ENCODE data around the gene MRPL38. TPM values are rescaled to one million over a fixed set of nuclear protein-coding genes. Genes with fewer than 3 reads are reported as not detected.
"Not testable (repeated sequence)": the region's sequence is repeated elsewhere in the genome, so short reads cannot be mapped to it uniquely, and the experiment has no call there.

The MRPL38 gene
- total RNA-seq, 1 donor from 2014 or later = 31.9 TPM

DNA sequence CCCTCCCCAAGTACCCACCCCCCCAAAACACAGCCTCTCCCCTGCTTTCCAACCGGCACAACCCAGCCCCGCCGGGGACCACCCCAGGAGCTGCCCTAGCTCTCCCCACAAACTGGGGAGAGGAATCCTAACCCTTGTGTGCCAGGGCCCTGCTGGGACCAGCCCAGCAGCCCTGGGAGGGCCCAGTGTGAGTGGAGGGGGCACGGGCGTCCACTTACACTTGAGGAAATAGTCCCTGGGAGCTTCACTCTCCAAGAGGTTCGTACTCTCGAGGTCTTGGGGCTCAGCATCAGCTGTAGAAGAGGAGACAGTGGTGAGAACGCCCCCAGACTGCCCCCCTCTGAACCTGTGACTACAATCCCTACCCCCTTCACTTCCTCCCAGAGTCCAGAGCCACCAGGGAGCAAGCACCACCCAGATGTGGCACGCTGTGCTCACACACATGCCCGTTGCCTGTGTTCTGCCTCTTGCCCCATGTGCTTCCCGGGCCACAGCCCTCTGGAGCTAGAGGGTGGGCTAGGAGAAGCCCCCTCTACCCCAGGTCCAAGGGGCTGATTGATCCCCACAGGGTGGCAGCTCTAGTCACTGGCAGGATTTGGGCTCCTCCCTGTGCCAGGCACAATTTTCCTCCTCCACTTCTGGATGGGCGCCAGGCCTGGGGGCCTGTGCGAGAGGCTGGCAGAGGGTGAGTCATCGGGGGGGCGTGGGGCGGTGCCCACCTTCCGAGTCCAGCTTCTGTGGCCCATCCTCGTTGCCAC is 29.3 kb downstream of the MRPL38 start:
- peak in 1 of 2 donors; percentile 85 for DNase-seq (ENCODE audit: low spot score in 2 of 2)
- no peaks in the 10 kb centered on the region for H3K9me3 ChIP-seq
- H3K27me3 ChIP-seq = no peaks in the 10 kb centered on the region
- H3K4me1 ChIP-seq = peaks cover 41 to 62% of the 10 kb centered on the region in 2 donors
- peak overlapping the region; percentile 85 to 96 for H3K4me3 ChIP-seq
- intact Hi-C loops (cut with DNase I) = loop anchor here (10.0 kb wide), 1 partner anchor 211 kb away; the partner anchor contains the start of genes RECQL5 and SAP30BP
- TF ChIP-seq CTCF (IDR thresholded peaks at IDR 0.05) = no peak
- H3K36me3 ChIP-seq = peaks cover 13% of the 10 kb centered on the region in 2 donors
- peak overlapping the region; percentile 96 to 99 for H3K27ac ChIP-seq

- Histone ChIP-seq H3K4me1 (peaks cover 47 to 70% of the 10 kb centered on the region in 2 donors), H3K36me3 (peaks cover 13% of the 10 kb centered on the region in 2 donors), H3K9me3 (no peaks in the 10 kb centered on the region), H3K27me3 (no peaks in the 10 kb centered on the region), H3K27ac (peak overlapping the region; percentile 96 to 99), H3K4me3 (peak overlapping the region in 1 of 2 donors; percentile 85)
- no peak for DNase-seq (ENCODE audit: low spot score in 2 of 2)
- intact Hi-C loops (cut with DNase I) = loop anchor here (10.0 kb wide), 1 partner anchor 210 kb away; the partner anchor contains the start of genes RECQL5 and SAP30BP
- TF ChIP-seq CTCF (IDR thresholded peaks at IDR 0.05) = no peak
Observed at GRCh38 chr17:75874323-75875181, 30.1 kb downstream of the MRPL38 start.

GRCh38 chr17:75873587-75874322 is 30.9 kb downstream of the MRPL38 start:
- H3K27me3 ChIP-seq = no peaks in the 10 kb centered on the region
- DNase-seq (ENCODE audit: low spot score in 2 of 2) = peak in 1 of 2 donors; percentile 78
- intact Hi-C loops (cut with DNase I) = loop anchor here (10.0 kb wide), 1 partner anchor 209 kb away; the partner anchor contains the start of genes RECQL5 and SAP30BP
- H3K9me3 ChIP-seq = no peaks in the 10 kb centered on the region
- peak overlapping the region in 1 of 2 donors; percentile 85 for H3K4me3 ChIP-seq
- H3K36me3 ChIP-seq = peaks cover 13% of the 10 kb centered on the region in 2 donors
- no peak for TF ChIP-seq CTCF (IDR thresholded peaks at IDR 0.05)
- H3K27ac ChIP-seq = peak overlapping the region; percentile 96 to 99
- H3K4me1 ChIP-seq = peaks cover 52 to 74% of the 10 kb centered on the region in 2 donors

- H3K9me3 ChIP-seq = no peaks in the 10 kb centered on the region
- H3K4me3 ChIP-seq = peak overlapping the region; percentile 14 to 85
- H3K27ac ChIP-seq = peak overlapping the region; percentile 96 to 99
- no peaks in the 10 kb centered on the region for H3K27me3 ChIP-seq
- intact Hi-C loops (cut with DNase I) = loop anchor here (1.0 to 10.0 kb wide), 2 partner anchors 17 to 208 kb away; partner anchors contain the start of genes RECQL5, SAP30BP and WBP2
- peak; percentile 69 to 96 for DNase-seq (ENCODE audit: low spot score in 2 of 2)
- TF ChIP-seq CTCF (IDR thresholded peaks at IDR 0.05) = no peak
- H3K36me3 ChIP-seq = peaks cover 13% of the 10 kb centered on the region in 2 donors
- H3K4me1 ChIP-seq = peaks cover 52 to 77% of the 10 kb centered on the region in 2 donors
Observed at GRCh38 chr17:75872434-75873351, 32.0 kb downstream of the MRPL38 start.

DNA sequence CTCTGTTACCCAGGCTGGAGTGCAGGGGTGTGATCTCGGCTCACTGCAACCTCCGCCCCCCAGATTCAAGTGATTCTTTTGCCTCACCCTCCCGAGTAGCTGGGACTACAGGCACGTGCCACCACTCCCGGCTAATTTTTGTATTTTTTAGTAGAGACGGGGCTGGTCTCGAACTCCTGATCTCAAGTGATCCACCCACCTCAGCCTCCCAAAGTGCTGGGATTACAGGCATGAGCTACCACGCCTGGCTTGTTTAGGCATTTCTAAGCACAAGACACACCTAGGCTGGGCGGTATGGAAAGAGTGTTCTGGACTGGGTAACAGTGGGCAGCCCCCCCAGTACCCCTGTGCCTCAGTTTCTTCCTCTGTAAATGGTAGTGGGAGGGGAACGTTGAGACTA is 34.5 kb downstream of the MRPL38 start:
- intact Hi-C loops (cut with DNase I) = loop anchor here (10.0 kb wide), 1 partner anchor 205 kb away; the partner anchor contains the start of genes RECQL5 and SAP30BP
- not testable (repeated sequence) for H3K9me3 ChIP-seq; H3K27me3 ChIP-seq; DNase-seq (ENCODE audit: low spot score in 2 of 2)
- Histone ChIP-seq H3K36me3 (peaks cover 13% of the 10 kb centered on the region in 2 donors), H3K4me1 (peaks cover 40 to 60% of the 10 kb centered on the region in 2 donors), H3K27ac (peak overlapping the region; percentile 96 to 99), H3K4me3 (peak overlapping the region in 1 of 2 donors; percentile 31)
